H1 (cell line): Measurements from ENCODE around the gene KRTAP19-5.

Experiments
- EZH2 ChIP-seq: fragments of 200-600 bp; sonication (generic); IDR thresholded peaks from 2 replicates; pipeline ENCODE4 v1.7.1; 2012; ENCODE audit warnings: low read depth, mild to moderate bottlenecking, moderate library complexity, low read length, inconsistent platforms; ENCODE audit not compliant: severe bottlenecking
- POLR2A ChIP-seq, 2 experiments: IDR thresholded peaks; 1 replicate in 1 of 2; 2 replicates in 1 of 2; pipeline ENCODE4 v1.6.1; 2011; ENCODE audit warnings: low read depth in 2 of 2, low read length in 2 of 2, mild to moderate bottlenecking in 2 of 2; ENCODE audit errors: control extremely low read depth in 1 of 2
- TAF1 ChIP-seq: IDR thresholded peaks from 2 replicates; pipeline ENCODE4 v1.6.1; 2011; ENCODE audit warnings: mild to moderate bottlenecking, low read depth, low read length
- TF ChIP-seq, protein P1 (sequence below), 3 experiments: IDR thresholded peaks; 1 replicate in 2 of 3; 2 replicates in 1 of 3; pipeline versions ENCODE4 v1.5.1 to v1.6.1; 2011; ENCODE audit warnings: low read length in 3 of 3, mild to moderate bottlenecking in 3 of 3, inconsistent platforms in 2 of 3, low read depth in 1 of 3, moderate library complexity in 1 of 3; ENCODE audit not compliant: insufficient read depth in 1 of 3; ENCODE audit errors: control extremely low read depth in 1 of 3

DNA sequence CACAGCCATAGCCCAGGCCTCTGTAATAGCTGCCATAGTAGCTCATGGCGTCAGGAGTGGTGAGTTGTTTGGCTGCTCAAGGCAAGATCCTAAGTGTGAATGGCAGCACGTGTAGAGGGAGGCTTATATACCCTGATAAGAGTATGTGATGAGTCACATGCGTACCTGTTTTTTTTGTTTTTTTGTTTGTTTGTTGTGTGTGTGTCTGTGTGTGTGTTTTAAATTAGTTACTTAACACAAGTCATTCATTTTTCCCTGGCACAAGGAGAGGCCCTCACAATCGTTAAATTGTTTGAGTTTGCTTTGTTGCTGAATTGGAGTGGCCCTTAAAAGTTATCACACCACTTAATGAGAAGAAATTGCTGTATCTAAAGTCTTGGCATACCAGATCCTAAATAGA lies 4.9 kb downstream of the KRTAP19-5 start, which contains the start of gene KRTAP19-4:
- TF ChIP-seq POLR2A (IDR thresholded peaks at IDR 0.05; ENCODE audit: control extremely low read depth in 1 of 2, low read depth in 2 of 2, low read length in 2 of 2): no peak
- TF ChIP-seq TAF1: no peak
- TF ChIP-seq EZH2: no peak
- TF ChIP-seq, protein P1, sequence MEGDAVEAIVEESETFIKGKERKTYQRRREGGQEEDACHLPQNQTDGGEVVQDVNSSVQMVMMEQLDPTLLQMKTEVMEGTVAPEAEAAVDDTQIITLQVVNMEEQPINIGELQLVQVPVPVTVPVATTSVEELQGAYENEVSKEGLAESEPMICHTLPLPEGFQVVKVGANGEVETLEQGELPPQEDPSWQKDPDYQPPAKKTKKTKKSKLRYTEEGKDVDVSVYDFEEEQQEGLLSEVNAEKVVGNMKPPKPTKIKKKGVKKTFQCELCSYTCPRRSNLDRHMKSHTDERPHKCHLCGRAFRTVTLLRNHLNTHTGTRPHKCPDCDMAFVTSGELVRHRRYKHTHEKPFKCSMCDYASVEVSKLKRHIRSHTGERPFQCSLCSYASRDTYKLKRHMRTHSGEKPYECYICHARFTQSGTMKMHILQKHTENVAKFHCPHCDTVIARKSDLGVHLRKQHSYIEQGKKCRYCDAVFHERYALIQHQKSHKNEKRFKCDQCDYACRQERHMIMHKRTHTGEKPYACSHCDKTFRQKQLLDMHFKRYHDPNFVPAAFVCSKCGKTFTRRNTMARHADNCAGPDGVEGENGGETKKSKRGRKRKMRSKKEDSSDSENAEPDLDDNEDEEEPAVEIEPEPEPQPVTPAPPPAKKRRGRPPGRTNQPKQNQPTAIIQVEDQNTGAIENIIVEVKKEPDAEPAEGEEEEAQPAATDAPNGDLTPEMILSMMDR (IDR thresholded peaks at IDR 0.05; ENCODE audit: control extremely low read depth in 1 of 3, insufficient read depth in 1 of 3, low read depth in 1 of 3, low read length in 3 of 3): no peak
